ENCODE data around the gene PALLD. TPM values are rescaled to one million over a fixed set of nuclear protein-coding genes. Genes with fewer than 3 reads are reported as not detected.
A peak's percentile ranks its signal among the peaks of the same experiment; 100 is the strongest.

Gene PALLD
- total RNA-seq, 1 experiment from 2014 or later, result 18.3 TPM

GRCh38 chr4:168923526-168924194, 426.8 kb downstream of the PALLD start:
- H2BK5ac ChIP-seq (ENCODE audit: insufficient read length, low read length), result no peak overlapping the region
- no peak overlapping the region for H3K56ac ChIP-seq (ENCODE audit: insufficient read length, low read depth, low read length)
- no peak overlapping the region for H4K5ac ChIP-seq (ENCODE audit: insufficient read length, low read depth, low read length)
- H2BK12ac ChIP-seq (ENCODE audit: insufficient read length, low read depth, low read length), result no peak overlapping the region
- Mint-ChIP-seq H3K27ac (no peak overlapping the region; a peak in 1 of 7 replicates), H3K9me3 (no peaks in the 10 kb centered on the region), H3K27me3 (ENCODE audit: low read depth) (no peaks in the 10 kb centered on the region), H3K4me3 (no peak overlapping the region), H3K36me3 (ENCODE audit: insufficient read depth in 1 of 3, low read depth in 3 of 3) (peaks cover 0 to 25% (median 12%) of the 10 kb centered on the region in 3 experiments; a peak in 5 of 7 replicates), H3K4me1 (peaks cover 35 to 50% of the 10 kb centered on the region in 2 experiments)
- H3K4ac ChIP-seq (ENCODE audit: low read depth, low read length), result no peak overlapping the region
- H2BK120ac ChIP-seq (ENCODE audit: low read depth, low read length, poor library complexity, severe bottlenecking), result no peak overlapping the region
- no peaks in the 10 kb centered on the region for H3K23me2 ChIP-seq (ENCODE audit: insufficient read length, low read depth, low read length, poor library complexity, severe bottlenecking)
- H3K14ac ChIP-seq (ENCODE audit: insufficient read depth, low read length), result no peak overlapping the region
- no peak overlapping the region for H4K91ac ChIP-seq (ENCODE audit: insufficient read length, low read depth, low read length)
- no peak overlapping the region for H3K23ac ChIP-seq (ENCODE audit: insufficient read length, low read depth, low read length)
- no peak overlapping the region for H2BK15ac ChIP-seq (ENCODE audit: low read depth, low read length)
- no peak overlapping the region for H2BK20ac ChIP-seq (ENCODE audit: low read depth, low read length, poor library complexity, severe bottlenecking)
- H3K4me2 ChIP-seq (ENCODE audit: insufficient read depth, insufficient read length, low read length), result no peak overlapping the region
- peak; percentile 62 for DNase-seq
- TF ChIP-seq, protein P1, sequence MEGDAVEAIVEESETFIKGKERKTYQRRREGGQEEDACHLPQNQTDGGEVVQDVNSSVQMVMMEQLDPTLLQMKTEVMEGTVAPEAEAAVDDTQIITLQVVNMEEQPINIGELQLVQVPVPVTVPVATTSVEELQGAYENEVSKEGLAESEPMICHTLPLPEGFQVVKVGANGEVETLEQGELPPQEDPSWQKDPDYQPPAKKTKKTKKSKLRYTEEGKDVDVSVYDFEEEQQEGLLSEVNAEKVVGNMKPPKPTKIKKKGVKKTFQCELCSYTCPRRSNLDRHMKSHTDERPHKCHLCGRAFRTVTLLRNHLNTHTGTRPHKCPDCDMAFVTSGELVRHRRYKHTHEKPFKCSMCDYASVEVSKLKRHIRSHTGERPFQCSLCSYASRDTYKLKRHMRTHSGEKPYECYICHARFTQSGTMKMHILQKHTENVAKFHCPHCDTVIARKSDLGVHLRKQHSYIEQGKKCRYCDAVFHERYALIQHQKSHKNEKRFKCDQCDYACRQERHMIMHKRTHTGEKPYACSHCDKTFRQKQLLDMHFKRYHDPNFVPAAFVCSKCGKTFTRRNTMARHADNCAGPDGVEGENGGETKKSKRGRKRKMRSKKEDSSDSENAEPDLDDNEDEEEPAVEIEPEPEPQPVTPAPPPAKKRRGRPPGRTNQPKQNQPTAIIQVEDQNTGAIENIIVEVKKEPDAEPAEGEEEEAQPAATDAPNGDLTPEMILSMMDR (conservative IDR thresholded peaks at IDR 0.05), result peak; percentile 83
- no CpG with 5 or more reads among the region's 3 CpGs for WGBS (ENCODE audit: extremely low coverage, insufficient read length, low lambda C conversion rate)
- no peaks in the 10 kb centered on the region for H3K27me3 ChIP-seq (ENCODE audit: insufficient read depth, low read length)
- no peak overlapping the region for H3K27ac ChIP-seq (ENCODE audit: insufficient read length, low read depth, low read length)
- H4K20me1 ChIP-seq (ENCODE audit: control insufficient read depth, insufficient read depth, insufficient read length), result no peaks in the 10 kb centered on the region
- H3K79me2 ChIP-seq (ENCODE audit: insufficient read depth, low read length), result no peaks in the 10 kb centered on the region
- no peak overlapping the region for H3T11ph ChIP-seq (ENCODE audit: low read length)
- H3K18ac ChIP-seq (ENCODE audit: insufficient read length, low read depth, low read length), result no peak overlapping the region
- H4K8ac ChIP-seq (replicated peaks; ENCODE audit: insufficient read length, low read depth, low read length), result no peak overlapping the region
- no peaks in the 10 kb centered on the region for H3K79me1 ChIP-seq (ENCODE audit: insufficient read depth, low read depth, low read length, poor library complexity, severe bottlenecking)
- no peak overlapping the region for H2AFZ ChIP-seq (ENCODE audit: low read length)
- H2AK5ac ChIP-seq (ENCODE audit: insufficient read length, low read length), result no peak overlapping the region
- no peak overlapping the region for H3K9ac ChIP-seq (ENCODE audit: extremely low read depth, insufficient read length, low read length)
- H3K4me1 ChIP-seq (ENCODE audit: insufficient read depth, low read length), result peaks cover 8% of the 10 kb centered on the region
- no peaks in the 10 kb centered on the region for H3K9me3 ChIP-seq (ENCODE audit: control insufficient read depth, low read depth, low read length)

All from H9 (cell line).